GM21528 (cell line): ENCODE results near the gene DHRS9.

Experiments
- ATAC-seq: cut with Tn5 transposase; IDR thresholded peaks from one replicate; pipeline ENCODE4 v1.9.1; 2021; ENCODE audit warnings: mild to moderate bottlenecking, moderate library complexity; ENCODE audit not compliant: unreplicated experiment, low FRiP score

The DHRS9 gene

DNA sequence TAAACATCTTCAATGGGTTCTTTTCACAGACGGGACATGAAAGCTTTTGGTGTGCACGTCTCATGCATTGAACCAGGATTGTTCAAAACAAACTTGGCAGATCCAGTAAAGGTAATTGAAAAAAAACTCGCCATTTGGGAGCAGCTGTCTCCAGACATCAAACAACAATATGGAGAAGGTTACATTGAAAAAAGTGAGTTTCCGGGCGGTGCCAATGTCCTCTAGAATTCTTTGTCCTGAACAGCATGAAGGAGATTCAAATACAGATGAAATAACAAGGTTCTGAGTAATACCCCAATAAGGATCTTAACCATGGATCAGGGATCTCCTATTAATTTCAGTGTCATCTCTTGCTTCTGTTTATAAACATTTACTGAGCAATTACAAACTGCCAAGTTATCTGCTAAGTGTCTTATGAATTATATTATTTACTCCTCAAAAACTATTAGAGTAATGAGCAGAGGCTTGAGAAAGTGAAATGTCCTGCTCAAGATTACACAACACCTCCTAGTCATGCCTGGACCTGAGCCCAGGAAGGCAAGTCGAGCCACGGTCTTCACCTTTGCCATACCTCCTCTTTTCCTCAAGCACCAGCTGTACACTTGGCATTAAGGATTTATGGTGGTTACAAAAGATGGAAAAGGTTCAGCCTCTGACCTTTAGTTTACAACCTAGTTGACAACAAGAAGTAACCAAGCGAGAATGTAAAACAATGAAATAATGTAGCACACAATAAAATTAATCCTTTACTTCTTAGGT lies 22.6 kb downstream of the DHRS9 start:
- no peak for ATAC-seq

GRCh38 chr2:169093535-169093934 lies 24.2 kb downstream of the DHRS9 start:
- ATAC-seq = no peak

DNA sequence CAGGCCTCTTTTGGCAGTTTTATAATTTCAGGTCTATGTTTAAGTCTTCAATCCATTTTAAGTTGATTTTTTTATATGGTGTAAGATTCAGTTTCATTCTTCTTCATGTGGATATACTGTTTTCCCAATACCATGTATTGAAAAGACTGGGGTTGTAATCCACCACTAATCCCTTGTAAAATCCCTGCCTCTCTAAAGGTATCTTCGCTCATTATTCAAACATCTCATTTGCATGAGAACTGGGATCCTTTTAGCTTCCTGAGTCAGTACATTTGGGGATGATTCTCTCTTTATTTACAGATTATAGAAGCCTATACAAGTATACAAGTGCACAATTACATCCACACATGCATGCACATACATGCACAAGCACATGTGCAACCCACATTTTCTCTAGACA lies 25.3 kb downstream of the DHRS9 start:
- no peak for ATAC-seq

- no peak for ATAC-seq
These were observed 26.3 kb downstream of the DHRS9 start for GRCh38 chr2:169095621-169096105.

DNA sequence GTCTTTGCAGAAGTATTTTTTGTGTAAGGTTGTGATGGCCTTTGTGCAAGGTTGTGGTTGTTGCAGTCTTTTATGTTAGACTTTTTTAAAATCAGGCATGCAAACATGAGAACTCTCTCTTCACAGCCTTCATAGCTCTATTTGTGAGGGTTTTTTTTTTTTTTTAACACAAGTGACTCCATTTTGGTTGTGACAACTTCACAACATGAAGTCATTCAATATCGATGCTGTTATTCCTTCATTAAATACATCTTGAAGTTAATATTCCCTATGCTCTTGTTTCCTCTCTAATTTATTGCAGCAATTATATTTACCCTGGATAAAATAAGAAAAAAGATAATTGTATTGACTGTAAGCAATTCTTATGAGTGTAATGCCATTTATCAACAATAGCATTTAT lies 35.5 kb downstream of the DHRS9 start:
- ATAC-seq = no peak

DNA sequence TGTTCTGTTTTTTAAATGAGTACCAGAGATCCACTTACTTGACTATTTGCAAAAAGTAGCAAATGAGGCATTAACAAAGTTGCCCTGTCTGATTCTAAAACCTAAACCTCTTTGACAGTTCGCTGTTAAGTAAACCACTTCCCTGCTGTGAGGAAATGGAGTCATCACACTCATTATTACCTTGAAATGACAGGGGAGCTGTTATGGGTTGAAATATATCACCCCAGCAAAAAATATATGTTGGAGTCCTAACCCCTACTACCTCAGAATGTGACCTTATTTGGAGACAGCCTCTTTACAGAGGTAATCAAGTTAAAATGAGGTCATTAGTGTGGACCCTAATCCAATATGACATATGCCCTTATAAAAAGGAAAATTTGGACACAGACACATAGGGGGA lies 36.1 kb downstream of the DHRS9 start:
- no peak for ATAC-seq

- no peak for ATAC-seq
These were observed 36.8 kb downstream of the DHRS9 start for GRCh38 chr2:169106134-169106533.

- ATAC-seq = no peak
These were observed 37.5 kb downstream of the DHRS9 start for GRCh38 chr2:169106563-169107545.

GRCh38 chr2:169107645-169108044 lies 38.3 kb downstream of the DHRS9 start:
- peak; percentile 87 for ATAC-seq

GRCh38 chr2:169108099-169108884 lies 38.9 kb downstream of the DHRS9 start:
- ATAC-seq = peak; percentile 16

DNA sequence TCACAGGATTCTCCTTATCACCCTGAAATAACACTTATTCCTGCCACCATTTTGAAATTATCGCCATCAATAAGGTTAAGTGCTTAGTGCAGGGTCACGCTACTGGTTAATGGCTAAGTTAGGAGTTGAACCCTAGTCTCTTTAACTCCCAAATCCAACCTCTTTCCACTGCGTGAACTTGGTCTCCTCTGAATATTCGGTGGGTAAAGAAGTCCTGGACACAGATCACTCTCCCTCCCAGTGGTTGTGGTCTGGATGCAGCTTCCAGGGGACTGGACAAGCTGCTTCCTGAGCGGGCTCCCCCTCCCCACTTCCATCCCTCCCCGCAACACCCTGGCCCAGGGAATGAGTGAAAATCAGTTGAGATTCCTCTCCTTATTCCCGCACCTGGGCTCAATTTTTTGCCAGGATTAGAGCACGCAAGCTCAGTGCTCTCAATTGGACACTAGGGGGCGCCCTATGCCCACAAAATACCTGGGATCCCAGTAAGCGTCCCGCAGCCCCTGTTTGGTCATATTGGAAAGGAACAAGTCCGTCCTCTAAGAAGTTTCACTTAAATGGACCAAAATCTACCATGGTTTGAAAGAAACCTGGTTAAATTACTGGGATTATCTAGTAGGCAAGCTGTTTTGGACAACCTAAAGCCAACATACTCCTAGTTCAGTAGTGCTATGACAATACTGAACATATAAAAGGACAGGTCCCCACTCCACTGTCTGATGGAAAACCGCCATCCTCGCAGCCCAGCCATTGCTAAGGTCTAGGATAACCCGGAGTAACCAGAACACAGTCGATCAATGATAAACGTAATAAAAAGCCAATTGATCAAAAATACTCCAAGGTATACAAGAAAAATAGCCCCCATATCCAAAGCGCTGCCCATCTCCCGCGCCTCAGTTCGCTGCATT lies 40.4 kb downstream of the DHRS9 start:
- ATAC-seq = no peak

- ATAC-seq = no peak
These were observed 41.1 kb downstream of the DHRS9 start for GRCh38 chr2:169110419-169110818.

DNA sequence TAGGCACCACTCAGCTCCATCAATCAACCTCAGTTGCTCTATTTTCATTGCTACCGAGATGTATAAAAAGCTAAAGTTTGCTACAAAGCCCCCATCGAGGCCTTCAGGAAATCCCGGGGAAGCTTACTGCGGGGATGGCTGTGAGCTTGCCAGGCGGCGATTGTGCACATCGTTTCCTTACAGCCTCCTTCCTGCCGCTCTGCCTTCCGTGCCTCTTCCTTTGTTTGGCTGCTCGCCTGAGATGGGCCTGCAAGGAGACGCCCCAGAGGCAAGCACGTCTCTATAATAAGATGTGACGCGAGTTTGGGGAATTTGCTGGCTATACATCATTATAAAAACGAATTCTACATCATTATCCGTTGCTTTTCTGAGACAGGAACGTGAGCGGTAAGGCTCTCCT lies 41.6 kb downstream of the DHRS9 start:
- ATAC-seq = no peak

GRCh38 chr2:169112841-169113240 lies 43.5 kb downstream of the DHRS9 start:
- ATAC-seq = no peak

GRCh38 chr2:169114056-169114455 lies 44.7 kb downstream of the DHRS9 start:
- ATAC-seq = no peak

DNA sequence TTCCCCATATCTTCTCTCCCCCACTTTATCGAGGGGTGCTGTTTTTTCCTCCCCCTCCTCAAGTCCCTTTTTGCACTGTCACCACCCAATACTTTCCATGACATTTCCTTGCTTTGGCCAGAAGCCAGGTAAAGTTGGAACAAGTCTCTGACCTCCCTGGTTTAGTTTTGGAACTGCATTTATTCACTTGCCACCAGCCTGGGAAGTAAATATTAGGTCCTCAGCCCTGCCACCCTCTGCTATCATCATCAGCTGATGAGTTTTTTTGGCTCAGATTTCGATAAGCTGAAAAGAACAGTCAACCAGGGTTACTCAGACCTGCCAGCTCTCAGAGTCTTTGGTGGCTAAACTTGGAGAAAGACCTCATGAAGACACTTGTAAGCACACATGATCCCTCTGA lies 47.0 kb downstream of the DHRS9 start:
- ATAC-seq = no peak

- no peak for ATAC-seq
These were observed 47.6 kb downstream of the DHRS9 start for GRCh38 chr2:169116993-169117392.

DNA sequence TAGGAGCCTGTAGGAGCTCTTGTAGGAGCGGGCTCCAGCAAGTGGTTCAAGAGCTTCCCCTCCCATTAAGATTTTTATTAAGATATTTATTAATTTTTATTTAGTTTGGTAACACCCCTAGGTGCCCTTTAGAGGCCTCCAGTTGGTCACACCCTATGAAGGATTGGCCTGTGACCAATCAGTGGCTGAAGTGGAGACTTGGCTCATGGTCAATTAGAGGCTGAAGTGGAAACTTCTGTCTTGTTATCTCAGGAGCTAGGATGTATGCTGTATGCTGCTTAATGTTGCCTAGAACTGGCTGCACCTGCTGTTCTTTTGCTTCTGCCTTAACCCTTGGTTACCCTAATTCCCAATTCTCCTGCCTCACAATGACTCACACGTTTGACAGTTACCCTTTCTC lies 48.7 kb downstream of the DHRS9 start:
- no peak for ATAC-seq

DNA sequence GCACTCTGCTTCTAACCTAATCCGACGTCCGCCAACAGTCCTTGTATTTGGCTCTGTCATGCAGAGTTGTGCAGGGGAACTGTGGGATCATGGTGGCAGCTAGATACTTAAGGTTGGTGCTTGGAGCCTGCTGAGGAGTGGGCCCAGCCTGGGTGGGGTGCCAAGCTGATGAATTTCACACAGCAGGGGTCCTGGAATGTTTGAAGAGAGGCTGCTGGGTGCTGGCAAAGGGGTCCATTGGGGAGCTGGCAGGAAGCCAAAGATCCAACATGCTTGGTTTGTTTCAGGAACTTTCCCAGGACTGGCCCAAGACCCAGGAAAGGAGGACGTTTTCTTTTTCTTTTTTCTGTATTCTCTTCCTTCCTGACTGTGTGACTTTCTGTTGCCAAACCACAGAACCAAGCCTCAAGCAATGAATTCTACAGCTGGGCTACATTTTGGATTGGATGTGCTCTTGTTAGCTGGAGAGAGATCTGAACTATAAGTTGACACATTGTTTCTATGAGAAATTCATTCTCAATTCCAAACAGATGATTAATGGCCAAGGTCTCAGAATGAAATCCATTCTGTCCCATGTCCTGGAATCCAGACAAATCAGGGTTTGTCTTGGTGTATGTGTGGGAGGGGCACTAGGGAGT lies 49.9 kb downstream of the DHRS9 start:
- ATAC-seq = no peak
